HEK293 (cell line): Measurements from ENCODE around the gene AK5.

Experiments used
- CTCF ChIA-PET: fragments of 350-600 bp; formaldehyde crosslinking; extraction: SDS; loops from one replicate; lab custom pipeline; 2021; ENCODE audit warnings: antibody characterized with exemption; lab: Yijun Ruan, JAX
- POLR2A ChIA-PET: fragments of 300-600 bp; formaldehyde crosslinking; extraction: SDS; loops from one replicate; lab custom pipeline; 2020; ENCODE audit warnings: antibody characterized with exemption, inconsistent platforms; lab: Yijun Ruan, JAX
- H3K27ac ChIP-seq: fragments of 200-500 bp; sonication (Bioruptor generic); 2 replicates; pipeline ENCODE4 v1.5.1; 2014; ENCODE audit warnings: low read depth, low read length, control low read depth, inconsistent platforms; ENCODE audit errors: extremely low read depth
- H3K36me3 ChIP-seq, 2 experiments: fragments of 200-500 bp in 1 of 2; sonication (Bioruptor generic) in 1 of 2; 1 replicate in 1 of 2; 2 replicates in 1 of 2; pipeline ENCODE4 v1.5.1; 2014 to 2017; ENCODE audit warnings: inconsistent platforms in 2 of 2, low read length in 2 of 2; ENCODE audit not compliant: control insufficient read depth in 2 of 2, insufficient read depth in 1 of 2
- H3K4me1 ChIP-seq: fragments of 200-500 bp; sonication (Bioruptor generic); 2 replicates; pipeline ENCODE4 v1.5.1; 2014; ENCODE audit warnings: mild to moderate bottlenecking, low read length, inconsistent platforms; ENCODE audit not compliant: control insufficient read depth, insufficient read depth
- H3K4me3 ChIP-seq: 2 replicates; pipeline ENCODE4 v1.5.1; 2011; ENCODE audit warnings: low read depth, mild to moderate bottlenecking, control low read depth, low read length, moderate library complexity
- H3K9me3 ChIP-seq: fragments of 200-500 bp; sonication (Bioruptor generic); 2 replicates; pipeline ENCODE4 v1.5.1; 2014; ENCODE audit warnings: low read depth, low read length, inconsistent platforms; ENCODE audit not compliant: control insufficient read depth, insufficient read depth
- HIC1 ChIP-seq: fragments of 450-650 bp; formaldehyde crosslinking; IDR thresholded peaks from 2 replicates; pipeline ENCODE4 v1.5.1; 2016; ENCODE audit warnings: missing biosample characterization, missing genetic modification characterization
- IKZF3 ChIP-seq: fragments of 450-650 bp; IDR thresholded peaks from 2 replicates; pipeline ENCODE4 v1.5.0; 2018; ENCODE audit warnings: missing biosample characterization, mild to moderate bottlenecking, missing genetic modification characterization, moderate library complexity
- KLF1 ChIP-seq: fragments of 450-650 bp; formaldehyde crosslinking; IDR thresholded peaks from 2 replicates; pipeline ENCODE4 v1.5.1; 2016; ENCODE audit warnings: missing biosample characterization, missing genetic modification characterization
- TCF7L2 ChIP-seq: IDR thresholded peaks from 2 replicates; pipeline ENCODE4 v1.6.1; 2011; ENCODE audit warnings: low read depth, mild to moderate bottlenecking, inconsistent platforms, low read length, moderate library complexity, borderline replicate concordance
- TRIM28 ChIP-seq: IDR thresholded peaks from 2 replicates; pipeline ENCODE4 v1.6.1; 2011; ENCODE audit warnings: low read length, control low read depth, borderline replicate concordance
- YY1 ChIP-seq: fragments of 450-650 bp; formaldehyde crosslinking; IDR thresholded peaks from 2 replicates; pipeline ENCODE4 v1.5.1; 2018; ENCODE audit warnings: missing biosample characterization, missing genetic modification characterization
- ZNF16 ChIP-seq: fragments of 450-650 bp; formaldehyde crosslinking; IDR thresholded peaks from 2 replicates; pipeline ENCODE4 v1.5.1; 2016; ENCODE audit warnings: low read depth, missing biosample characterization, missing genetic modification characterization
- ZNF175 ChIP-seq: fragments of 450-650 bp; formaldehyde crosslinking; IDR thresholded peaks from 2 replicates; pipeline ENCODE4 v1.5.1; 2016; ENCODE audit warnings: missing biosample characterization, missing genetic modification characterization
- ZNF311 ChIP-seq: fragments of 450-650 bp; formaldehyde crosslinking; IDR thresholded peaks from 2 replicates; pipeline ENCODE4 v1.5.1; 2017; ENCODE audit warnings: missing biosample characterization, missing genetic modification characterization, borderline replicate concordance
- ZNF449 ChIP-seq: fragments of 450-650 bp; formaldehyde crosslinking; IDR thresholded peaks from 2 replicates; pipeline ENCODE4 v1.5.1; 2017; ENCODE audit warnings: missing biosample characterization, mild to moderate bottlenecking, missing genetic modification characterization, moderate library complexity
- ZNF555 ChIP-seq: fragments of 450-650 bp; formaldehyde crosslinking; conservative IDR thresholded peaks from 2 replicates; pipeline ENCODE4 v1.5.1; 2017; ENCODE audit warnings: missing biosample characterization, mild to moderate bottlenecking, missing genetic modification characterization, inconsistent platforms
- ZNF785 ChIP-seq: fragments of 450-650 bp; formaldehyde crosslinking; IDR thresholded peaks from 2 replicates; pipeline ENCODE4 v1.5.1; 2016; ENCODE audit warnings: missing biosample characterization, missing genetic modification characterization
- ZNF830 ChIP-seq: fragments of 450-650 bp; IDR thresholded peaks from 2 replicates; pipeline ENCODE4 v1.5.0; 2018; ENCODE audit warnings: missing biosample characterization, missing genetic modification characterization, low read depth, mild to moderate bottlenecking, moderate library complexity
- ZNF837 ChIP-seq: fragments of 450-650 bp; formaldehyde crosslinking; IDR thresholded peaks from 2 replicates; pipeline ENCODE4 v1.5.1; 2016; ENCODE audit warnings: missing biosample characterization, missing genetic modification characterization
- TF ChIP-seq, protein P1 (sequence below): fragments of 450-650 bp; formaldehyde crosslinking; IDR thresholded peaks from 2 replicates; pipeline ENCODE4 v1.5.1; 2016; ENCODE audit warnings: missing biosample characterization, missing genetic modification characterization
- TF ChIP-seq, protein P2 (sequence below): IDR thresholded peaks from 2 replicates; pipeline ENCODE4 v1.6.1; 2011; ENCODE audit warnings: mild to moderate bottlenecking, low read depth, low read length, borderline replicate concordance
- TF ChIP-seq, protein P3 (sequence below): fragments of 450-650 bp; formaldehyde crosslinking; IDR thresholded peaks from 2 replicates; pipeline ENCODE4 v1.5.1; 2016; ENCODE audit warnings: missing biosample characterization, missing genetic modification characterization

The AK5 gene

DNA sequence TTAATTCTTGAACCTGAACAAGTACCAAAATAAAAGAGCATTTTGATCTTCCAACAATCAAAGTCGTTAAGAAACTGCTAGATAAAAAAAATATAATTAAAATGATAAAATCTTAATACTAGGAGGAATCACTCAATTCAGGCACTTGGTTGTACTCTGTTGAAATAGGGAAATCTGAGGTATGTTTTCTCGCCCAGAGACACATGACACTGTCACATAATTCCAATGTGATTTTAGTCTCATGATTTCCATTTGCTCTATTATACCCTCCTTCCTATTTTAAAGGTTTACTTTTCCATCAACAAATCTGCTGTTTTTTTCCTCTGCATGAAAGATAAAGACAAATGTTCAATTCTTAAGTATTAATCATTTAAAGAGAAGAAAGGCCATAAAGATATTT, 303.1 kb downstream of the AK5 start:
- no peak overlapping the region for H3K4me3 ChIP-seq
- ChIA-PET CTCF (no interaction called here), POLR2A (no interaction called here)
- peaks cover 5 to 24% of the 10 kb centered on the region in 2 experiments; a peak in 2 of 3 replicates for H3K36me3 ChIP-seq
- no peaks in the 10 kb centered on the region for H3K9me3 ChIP-seq
- H3K27ac ChIP-seq = no peak overlapping the region
- H3K4me1 ChIP-seq = no peaks in the 10 kb centered on the region
- no peak for TF ChIP-seq ZNF830
- no peak for TF ChIP-seq IKZF3
- TF ChIP-seq YY1 (tag by site-specific recombination) = no peak
- no peak for TF ChIP-seq ZNF837
- no peak for TF ChIP-seq KLF1 (tag by site-specific recombination)
- no peak for TF ChIP-seq TCF7L2
- TF ChIP-seq, protein P1, sequence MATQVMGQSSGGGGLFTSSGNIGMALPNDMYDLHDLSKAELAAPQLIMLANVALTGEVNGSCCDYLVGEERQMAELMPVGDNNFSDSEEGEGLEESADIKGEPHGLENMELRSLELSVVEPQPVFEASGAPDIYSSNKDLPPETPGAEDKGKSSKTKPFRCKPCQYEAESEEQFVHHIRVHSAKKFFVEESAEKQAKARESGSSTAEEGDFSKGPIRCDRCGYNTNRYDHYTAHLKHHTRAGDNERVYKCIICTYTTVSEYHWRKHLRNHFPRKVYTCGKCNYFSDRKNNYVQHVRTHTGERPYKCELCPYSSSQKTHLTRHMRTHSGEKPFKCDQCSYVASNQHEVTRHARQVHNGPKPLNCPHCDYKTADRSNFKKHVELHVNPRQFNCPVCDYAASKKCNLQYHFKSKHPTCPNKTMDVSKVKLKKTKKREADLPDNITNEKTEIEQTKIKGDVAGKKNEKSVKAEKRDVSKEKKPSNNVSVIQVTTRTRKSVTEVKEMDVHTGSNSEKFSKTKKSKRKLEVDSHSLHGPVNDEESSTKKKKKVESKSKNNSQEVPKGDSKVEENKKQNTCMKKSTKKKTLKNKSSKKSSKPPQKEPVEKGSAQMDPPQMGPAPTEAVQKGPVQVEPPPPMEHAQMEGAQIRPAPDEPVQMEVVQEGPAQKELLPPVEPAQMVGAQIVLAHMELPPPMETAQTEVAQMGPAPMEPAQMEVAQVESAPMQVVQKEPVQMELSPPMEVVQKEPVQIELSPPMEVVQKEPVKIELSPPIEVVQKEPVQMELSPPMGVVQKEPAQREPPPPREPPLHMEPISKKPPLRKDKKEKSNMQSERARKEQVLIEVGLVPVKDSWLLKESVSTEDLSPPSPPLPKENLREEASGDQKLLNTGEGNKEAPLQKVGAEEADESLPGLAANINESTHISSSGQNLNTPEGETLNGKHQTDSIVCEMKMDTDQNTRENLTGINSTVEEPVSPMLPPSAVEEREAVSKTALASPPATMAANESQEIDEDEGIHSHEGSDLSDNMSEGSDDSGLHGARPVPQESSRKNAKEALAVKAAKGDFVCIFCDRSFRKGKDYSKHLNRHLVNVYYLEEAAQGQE (tag by site-specific recombination) = no peak
- TF ChIP-seq, protein P2, sequence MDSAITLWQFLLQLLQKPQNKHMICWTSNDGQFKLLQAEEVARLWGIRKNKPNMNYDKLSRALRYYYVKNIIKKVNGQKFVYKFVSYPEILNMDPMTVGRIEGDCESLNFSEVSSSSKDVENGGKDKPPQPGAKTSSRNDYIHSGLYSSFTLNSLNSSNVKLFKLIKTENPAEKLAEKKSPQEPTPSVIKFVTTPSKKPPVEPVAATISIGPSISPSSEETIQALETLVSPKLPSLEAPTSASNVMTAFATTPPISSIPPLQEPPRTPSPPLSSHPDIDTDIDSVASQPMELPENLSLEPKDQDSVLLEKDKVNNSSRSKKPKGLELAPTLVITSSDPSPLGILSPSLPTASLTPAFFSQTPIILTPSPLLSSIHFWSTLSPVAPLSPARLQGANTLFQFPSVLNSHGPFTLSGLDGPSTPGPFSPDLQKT = no peak
- TF ChIP-seq, protein P3, sequence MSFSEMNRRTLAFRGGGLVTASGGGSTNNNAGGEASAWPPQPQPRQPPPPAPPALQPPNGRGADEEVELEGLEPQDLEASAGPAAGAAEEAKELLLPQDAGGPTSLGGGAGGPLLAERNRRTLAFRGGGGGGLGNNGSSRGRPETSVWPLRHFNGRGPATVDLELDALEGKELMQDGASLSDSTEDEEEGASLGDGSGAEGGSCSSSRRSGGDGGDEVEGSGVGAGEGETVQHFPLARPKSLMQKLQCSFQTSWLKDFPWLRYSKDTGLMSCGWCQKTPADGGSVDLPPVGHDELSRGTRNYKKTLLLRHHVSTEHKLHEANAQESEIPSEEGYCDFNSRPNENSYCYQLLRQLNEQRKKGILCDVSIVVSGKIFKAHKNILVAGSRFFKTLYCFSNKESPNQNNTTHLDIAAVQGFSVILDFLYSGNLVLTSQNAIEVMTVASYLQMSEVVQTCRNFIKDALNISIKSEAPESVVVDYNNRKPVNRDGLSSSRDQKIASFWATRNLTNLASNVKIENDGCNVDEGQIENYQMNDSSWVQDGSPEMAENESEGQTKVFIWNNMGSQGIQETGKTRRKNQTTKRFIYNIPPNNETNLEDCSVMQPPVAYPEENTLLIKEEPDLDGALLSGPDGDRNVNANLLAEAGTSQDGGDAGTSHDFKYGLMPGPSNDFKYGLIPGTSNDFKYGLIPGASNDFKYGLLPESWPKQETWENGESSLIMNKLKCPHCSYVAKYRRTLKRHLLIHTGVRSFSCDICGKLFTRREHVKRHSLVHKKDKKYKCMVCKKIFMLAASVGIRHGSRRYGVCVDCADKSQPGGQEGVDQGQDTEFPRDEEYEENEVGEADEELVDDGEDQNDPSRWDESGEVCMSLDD = no peak
- no peak for TF ChIP-seq ZNF555 (tag by site-specific recombination)
- TF ChIP-seq ZNF175 = no peak
- no peak for TF ChIP-seq ZNF311 (tag by site-specific recombination)
- no peak for TF ChIP-seq HIC1 (tag by site-specific recombination)
- no peak for TF ChIP-seq ZNF785 (tag by site-specific recombination)
- TF ChIP-seq ZNF449 (tag by site-specific recombination) = no peak
- TF ChIP-seq TRIM28 = no peak
- no peak for TF ChIP-seq ZNF16 (tag by site-specific recombination)
